Cortex of kidney (tissue), 1 donor: ENCODE measurements around the gene RAB6A.
"Not testable (repeated sequence)": the region's sequence is repeated elsewhere in the genome, so short reads cannot be mapped to it uniquely, and the experiment has no call there.

ENCODE experiments used
- DNase-seq: peaks from one replicate; lab custom pipeline; 2025; lab: John Stamatoyannopoulos, UW

Gene RAB6A

GRCh38 chr11:73760679-73761402, at the start of gene RAB6A:
Gene RAB6A (minus strand): TSS chr11:73761074. CDS start chr11:73760635, 439 bp downstream.
- peak; percentile 98 for DNase-seq

- no peak for DNase-seq
These were observed 49.8 kb upstream of the RAB6A start for GRCh38 chr11:73810637-73811036.

- no peak for DNase-seq
These were observed 47.2 kb upstream of the RAB6A start for GRCh38 chr11:73808052-73808451.

GRCh38 chr11:73804712-73805111, 43.8 kb upstream of the RAB6A start:
- no peak for DNase-seq

- DNase-seq, result no peak
These were observed 40.3 kb upstream of the RAB6A start for GRCh38 chr11:73801136-73801535.

GRCh38 chr11:73800276-73800806, 39.5 kb upstream of the RAB6A start:
- DNase-seq, result no peak

- DNase-seq, result no peak
These were observed 36.6 kb upstream of the RAB6A start for GRCh38 chr11:73797457-73797856.

GRCh38 chr11:73795925-73796632, 35.2 kb upstream of the RAB6A start:
- DNase-seq, result no peak

GRCh38 chr11:73792584-73792983, 31.7 kb upstream of the RAB6A start:
- DNase-seq, result no peak

GRCh38 chr11:73789279-73789670, 28.4 kb upstream of the RAB6A start:
- DNase-seq, result no peak

GRCh38 chr11:73787643-73788558, 27.0 kb upstream of the RAB6A start, which contains the start of gene MRPL48:
Gene MRPL48 (plus strand): TSS chr11:73787874. CDS start chr11:73787972, 98 bp downstream.
- DNase-seq, result no peak

- DNase-seq, result no peak
These were observed 26.3 kb upstream of the RAB6A start for GRCh38 chr11:73787051-73787642.

- DNase-seq, result not testable (repeated sequence)
These were observed 24.6 kb upstream of the RAB6A start for GRCh38 chr11:73785467-73785866.

GRCh38 chr11:73784734-73785133, 23.9 kb upstream of the RAB6A start:
- DNase-seq, result no peak

- no peak for DNase-seq
These were observed 23.3 kb upstream of the RAB6A start for GRCh38 chr11:73784080-73784634.

GRCh38 chr11:73783483-73784020, 22.7 kb upstream of the RAB6A start:
- no peak for DNase-seq

- DNase-seq, result no peak
These were observed 20.4 kb upstream of the RAB6A start for GRCh38 chr11:73781303-73781702.

- no peak for DNase-seq
These were observed 18.4 kb upstream of the RAB6A start for GRCh38 chr11:73779084-73779902.

GRCh38 chr11:73770811-73771210, 9.9 kb upstream of the RAB6A start:
- DNase-seq, result not testable (repeated sequence)

GRCh38 chr11:73766763-73767162, 5.9 kb upstream of the RAB6A start:
- no peak for DNase-seq
